ENCODE results near the gene LILRB5. TPM values are rescaled to one million over a fixed set of nuclear protein-coding genes. Genes with fewer than 3 reads are reported as not detected.
"Not testable (repeated sequence)": the region's sequence is repeated elsewhere in the genome, so short reads cannot be mapped to it uniquely, and the experiment has no call there.

The LILRB5 gene
- total and polyA plus RNA-seq, 9 of the 15 experiments (the other 6 are each of a cell fraction or from before 2014, with no cell fraction given), result not detected

DNA sequence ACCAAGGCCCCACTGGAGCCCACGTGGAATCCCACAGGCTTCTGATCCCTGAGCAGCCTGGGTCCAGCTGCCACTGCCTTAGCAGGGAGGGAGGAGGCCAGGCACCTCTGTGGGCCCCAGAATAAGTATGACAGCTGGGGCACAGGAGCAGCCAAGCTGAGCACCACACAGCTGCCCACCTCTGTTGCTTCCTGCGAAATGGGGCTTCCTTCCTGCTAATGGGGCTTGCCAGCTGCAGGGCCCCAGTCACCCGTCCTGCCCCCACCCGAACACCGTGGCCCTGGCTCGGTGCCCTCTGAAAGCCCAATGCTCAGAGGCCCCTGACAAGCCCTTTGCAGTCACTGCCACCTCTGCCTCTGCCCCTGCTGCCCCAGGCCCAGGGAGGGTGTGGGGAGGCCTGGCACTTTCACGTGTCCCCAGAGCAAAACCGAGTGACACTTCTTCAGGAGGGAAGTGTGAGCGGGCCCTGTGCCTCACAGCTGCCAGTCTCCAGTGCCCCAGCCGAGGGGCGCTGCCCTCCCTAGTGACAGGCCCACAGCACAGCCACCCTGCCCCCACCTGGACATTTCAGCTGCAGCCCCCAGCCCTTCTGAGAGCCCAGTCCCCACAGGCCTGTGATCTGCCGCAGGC, 28.5 kb upstream of the LILRB5 start:
- BruUV-seq (replicated peaks); intact Hi-C loops (cut with micrococcal nuclease); H3K4me3 ChIP-seq; H3K27ac ChIP-seq (ENCODE audit: extremely low read depth, low read depth, low read length); H4K20me1 ChIP-seq (replicated peaks; ENCODE audit: control insufficient read depth, insufficient read depth, low read length); H3K9me3 ChIP-seq (replicated peaks; ENCODE audit: control insufficient read depth, insufficient read depth, low read depth, low read length); DNase-seq (ENCODE audit: extremely low read depth in 1 of 4, low spot score in 3 of 4); H3K9ac ChIP-seq (ENCODE audit: insufficient read depth in 1 of 2, low read depth in 2 of 2, low read length in 2 of 2); POLR2A ChIA-PET; ATAC-seq; FAIRE-seq; H3K79me2 ChIP-seq (ENCODE audit: control insufficient read depth, insufficient read depth, low read length); H2AFZ ChIP-seq (ENCODE audit: low read depth, low read length); H3K4me2 ChIP-seq (ENCODE audit: insufficient read depth, low read length); H3K9me1 ChIP-seq (ENCODE audit: control insufficient read depth, insufficient read depth, low read length); CTCF ChIA-PET (ENCODE audit: low intra/inter-chr PET ratio); in situ Hi-C loops (cut with MboI); H3K4me1 ChIP-seq (replicated peaks in 1 of 2; ENCODE audit: control insufficient read depth in 2 of 2, insufficient read depth in 2 of 2, low read length in 2 of 2); H3K36me3 ChIP-seq (ENCODE audit: control insufficient read depth, insufficient read depth, low read length): not testable (repeated sequence)
- 1% methylated on average over 9 of the region's 12 CpGs for WGBS (ENCODE audit: insufficient coverage, low coverage, missing lambda C conversion rate)
- peaks cover 19 to 54% of the 10 kb centered on the region in 2 experiments for H3K27me3 ChIP-seq (ENCODE audit: control insufficient read depth in 2 of 2, insufficient read depth in 2 of 2, low read length in 2 of 2)

DNA sequence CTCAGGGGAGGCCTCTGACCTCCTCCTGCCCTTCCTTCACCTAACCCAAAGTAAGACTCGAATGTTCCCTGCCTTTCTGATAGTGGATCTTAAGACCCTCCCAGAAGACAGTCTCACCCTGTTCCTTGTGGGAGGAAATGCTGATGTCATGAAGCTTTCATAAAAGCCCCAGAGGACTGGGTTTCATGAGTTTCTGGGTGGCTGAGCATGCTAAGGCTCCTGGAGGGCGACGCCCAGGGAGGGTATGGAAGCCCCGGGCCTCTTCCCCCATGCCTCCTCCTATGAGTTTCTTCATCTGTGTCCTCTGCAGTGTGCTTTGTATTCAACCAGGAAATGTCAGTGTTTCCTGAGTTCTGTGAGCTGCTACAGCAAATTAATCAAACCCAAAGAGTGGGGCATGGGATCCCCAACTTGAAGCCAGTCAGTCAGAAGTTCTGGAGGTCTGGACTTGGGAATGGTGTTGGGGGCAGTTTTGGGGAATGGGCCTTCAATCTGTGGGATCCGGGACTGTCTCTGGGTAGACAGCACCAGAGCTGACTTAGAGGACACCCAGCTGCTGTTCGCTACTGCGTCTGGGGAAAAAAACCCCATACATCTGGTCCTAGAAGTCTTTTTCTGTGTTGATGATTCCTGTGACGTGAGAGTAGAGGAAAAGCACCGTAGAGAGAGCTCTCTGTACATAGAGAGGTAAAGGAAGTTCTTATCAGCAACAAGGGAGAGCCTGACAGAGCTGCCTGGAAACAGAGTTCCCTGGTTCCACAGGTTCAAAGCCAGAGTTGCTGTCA, 25.8 kb upstream of the LILRB5 start:
- CTCF ChIA-PET (ENCODE audit: low intra/inter-chr PET ratio), result no interaction called here
- FAIRE-seq, result no peak
- Histone ChIP-seq H4K20me1 (replicated peaks; ENCODE audit: control insufficient read depth, insufficient read depth, low read length) (no peaks in the 10 kb centered on the region), H3K4me3 (no peak overlapping the region), H2AFZ (ENCODE audit: low read depth, low read length) (no peak overlapping the region), H3K4me2 (ENCODE audit: insufficient read depth, low read length) (no peak overlapping the region), H3K36me3 (ENCODE audit: control insufficient read depth, insufficient read depth, low read length) (no peaks in the 10 kb centered on the region), H3K27ac (ENCODE audit: extremely low read depth, low read depth, low read length) (no peak overlapping the region), H3K9ac (ENCODE audit: insufficient read depth in 1 of 2, low read depth in 2 of 2, low read length in 2 of 2) (no peak overlapping the region), H3K9me1 (ENCODE audit: control insufficient read depth, insufficient read depth, low read length) (no peaks in the 10 kb centered on the region), H3K4me1 (replicated peaks in 1 of 2; ENCODE audit: control insufficient read depth in 2 of 2, insufficient read depth in 2 of 2, low read length in 2 of 2) (no peaks in the 10 kb centered on the region), H3K27me3 (ENCODE audit: control insufficient read depth in 2 of 2, insufficient read depth in 2 of 2, low read length in 2 of 2) (peaks cover 12 to 51% of the 10 kb centered on the region in 2 experiments), H3K9me3 (replicated peaks; ENCODE audit: control insufficient read depth, insufficient read depth, low read depth, low read length) (no peaks in the 10 kb centered on the region), H3K79me2 (ENCODE audit: control insufficient read depth, insufficient read depth, low read length) (no peaks in the 10 kb centered on the region)
- no peak for DNase-seq (ENCODE audit: extremely low read depth in 1 of 4, low spot score in 3 of 4)
- no TSS peak for BruUV-seq (replicated peaks)
- in situ Hi-C loops (cut with MboI) (loop anchor here (5.0 kb wide), 1 partner anchor 349 kb away; the partner anchor contains the start of gene LILRB1), intact Hi-C loops (cut with micrococcal nuclease) (no loop called here)
- ATAC-seq, result no peak
- TF ChIP-seq ZNF507 (tag; conservative IDR thresholded peaks at IDR 0.05) (no peak), HMG20B (CRISPR knock-in tag; IDR thresholded peaks at IDR 0.05) (no peak), NELFE (IDR thresholded peaks at IDR 0.05; ENCODE audit: insufficient read depth, insufficient read length) (no peak), ILK (tag; IDR thresholded peaks at IDR 0.05; ENCODE audit: borderline replicate concordance, low read depth) (no peak), KLF1 (tag; IDR thresholded peaks at IDR 0.05) (no peak)
- TF ChIP-seq, protein P1, sequence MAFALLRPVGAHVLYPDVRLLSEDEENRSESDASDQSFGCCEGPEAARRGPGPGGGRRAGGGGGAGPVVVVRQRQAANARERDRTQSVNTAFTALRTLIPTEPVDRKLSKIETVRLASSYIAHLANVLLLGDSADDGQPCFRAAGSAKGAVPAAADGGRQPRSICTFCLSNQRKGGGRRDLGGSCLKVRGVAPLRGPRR (CRISPR knock-in tag; IDR thresholded peaks at IDR 0.05), result no peak
- WGBS (ENCODE audit: insufficient coverage, low coverage, missing lambda C conversion rate), result 2% methylated on average over 9 of the region's 9 CpGs
- POLR2A ChIA-PET, result interaction anchor here (0.6 kb wide), 1 partner anchor 26 kb away, joined by 3 read pairs; the partner anchor contains the start of gene LILRB5

DNA sequence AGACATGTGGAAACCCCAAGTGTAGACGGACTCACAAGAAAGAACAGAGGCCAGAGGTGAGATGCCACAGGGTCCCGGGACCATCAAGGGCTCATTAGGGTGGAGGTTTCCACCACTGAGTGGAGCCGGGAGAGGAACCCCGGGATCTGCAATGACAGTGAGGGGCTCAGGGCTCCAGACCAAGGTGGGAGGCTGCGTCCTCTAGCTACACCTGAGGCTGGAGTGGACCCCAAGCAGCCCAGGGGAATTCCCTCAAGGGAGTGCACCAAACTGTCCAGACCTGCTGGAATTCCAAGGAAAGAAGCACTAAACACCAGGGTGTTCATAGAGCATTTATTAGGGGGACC, 24.6 kb upstream of the LILRB5 start:
- in situ Hi-C loops (cut with MboI), result loop anchor here (5.0 kb wide), 1 partner anchor 351 kb away; the partner anchor contains the start of gene LILRB1
- H2AFZ ChIP-seq (ENCODE audit: low read depth, low read length); POLR2A ChIA-PET; H3K27ac ChIP-seq (ENCODE audit: extremely low read depth, low read depth, low read length); FAIRE-seq; intact Hi-C loops (cut with micrococcal nuclease); H3K36me3 ChIP-seq (ENCODE audit: control insufficient read depth, insufficient read depth, low read length); H3K9me3 ChIP-seq (replicated peaks; ENCODE audit: control insufficient read depth, insufficient read depth, low read depth, low read length); BruUV-seq (replicated peaks); H3K4me1 ChIP-seq (replicated peaks in 1 of 2; ENCODE audit: control insufficient read depth in 2 of 2, insufficient read depth in 2 of 2, low read length in 2 of 2); H3K4me2 ChIP-seq (ENCODE audit: insufficient read depth, low read length); H3K9me1 ChIP-seq (ENCODE audit: control insufficient read depth, insufficient read depth, low read length); CTCF ChIA-PET (ENCODE audit: low intra/inter-chr PET ratio); H4K20me1 ChIP-seq (replicated peaks; ENCODE audit: control insufficient read depth, insufficient read depth, low read length); H3K9ac ChIP-seq (ENCODE audit: insufficient read depth in 1 of 2, low read depth in 2 of 2, low read length in 2 of 2); ATAC-seq; H3K4me3 ChIP-seq; H3K79me2 ChIP-seq (ENCODE audit: control insufficient read depth, insufficient read depth, low read length); DNase-seq (ENCODE audit: extremely low read depth in 1 of 4, low spot score in 3 of 4): not testable (repeated sequence)
- H3K27me3 ChIP-seq (ENCODE audit: control insufficient read depth in 2 of 2, insufficient read depth in 2 of 2, low read length in 2 of 2), result peaks cover 8 to 51% of the 10 kb centered on the region in 2 experiments
- 0% methylated on average over 4 of the region's 5 CpGs for WGBS (ENCODE audit: insufficient coverage, low coverage, missing lambda C conversion rate)
